ENCODE results near the gene SLC25A47.
A peak's percentile ranks its signal among the peaks of the same experiment; 100 is the strongest.
"Not testable (repeated sequence)": the region's sequence is repeated elsewhere in the genome, so short reads cannot be mapped to it uniquely, and the experiment has no call there.

Gene SLC25A47

GRCh38 chr14:100306101-100306997 is 16.8 kb upstream of the SLC25A47 start, which contains the start of gene SLC25A29:
TSS of gene SLC25A29 (minus strand) at chr14:100306444. CDS start at chr14:100306232, 212 bp downstream.
- peak; percentile 34 to 50 for DNase-seq

DNA sequence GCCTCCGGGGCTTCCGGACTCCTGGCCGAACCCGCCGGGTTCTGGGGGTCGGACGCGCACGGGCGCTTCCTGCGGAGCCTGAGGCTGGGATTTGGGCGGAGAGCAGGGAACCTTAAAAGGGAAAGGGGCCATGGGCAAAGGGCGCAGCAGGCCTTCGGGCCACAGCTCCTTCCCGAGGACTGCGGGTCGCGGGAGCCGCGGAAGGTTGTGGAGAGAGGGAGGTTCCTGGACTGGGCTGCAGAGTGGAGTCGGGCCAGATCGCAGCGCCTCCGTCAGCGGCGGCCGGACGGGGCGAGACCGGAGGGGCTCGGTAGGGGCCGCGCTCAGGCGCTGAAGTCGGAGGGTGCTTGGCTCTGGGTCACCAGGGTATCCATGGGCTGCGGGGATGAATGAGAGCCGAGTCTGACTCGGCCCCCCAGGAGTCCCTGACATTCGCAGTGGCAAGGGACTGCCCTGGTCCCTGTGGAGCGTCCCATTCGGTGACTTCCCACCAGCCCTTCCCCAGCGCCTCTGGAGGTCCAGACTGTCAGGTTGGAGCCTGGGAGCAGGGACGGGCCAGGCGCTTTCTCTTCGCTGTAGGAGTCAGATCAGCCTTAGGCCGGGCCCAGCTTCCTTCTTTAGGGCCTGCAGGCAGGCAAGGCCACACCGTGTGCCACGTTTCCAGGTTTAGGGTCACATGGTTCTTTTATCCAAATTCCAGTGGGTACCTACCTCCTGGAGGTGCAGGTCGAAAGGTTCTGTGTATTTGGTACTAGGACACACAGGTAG is 16.0 kb upstream of the SLC25A47 start:
- no peak for DNase-seq

DNA sequence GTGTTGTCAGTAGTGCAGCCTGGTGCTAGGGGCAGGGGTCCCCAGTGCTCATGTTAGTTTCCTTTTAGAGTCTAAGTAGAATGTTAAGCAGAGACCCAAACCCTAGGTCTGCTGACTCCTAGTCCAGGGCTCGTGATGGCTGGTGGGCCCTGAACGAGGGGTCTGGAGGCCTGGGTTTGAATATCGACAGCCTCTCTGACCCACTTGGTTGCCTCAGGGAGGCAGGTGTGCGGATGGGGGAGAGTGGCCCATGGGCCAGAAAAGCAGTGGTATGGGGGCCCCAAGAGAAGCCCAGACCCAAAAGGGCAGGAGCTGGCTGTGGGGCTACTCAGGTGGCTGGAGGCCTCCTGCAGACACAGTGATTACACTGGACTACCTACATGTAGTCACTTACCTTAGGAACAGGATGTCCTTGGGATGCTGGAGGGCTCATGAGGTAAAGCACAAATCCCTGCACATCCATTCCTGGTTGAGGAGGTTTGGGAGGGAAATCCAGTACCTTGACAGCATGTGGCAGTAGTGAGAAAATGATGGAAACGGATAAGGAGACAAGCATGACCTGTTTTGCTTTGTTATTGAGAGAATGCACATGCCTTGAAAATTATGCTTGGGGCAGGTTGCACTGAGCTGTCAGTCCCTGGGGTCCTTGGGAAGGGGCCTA is 15.2 kb upstream of the SLC25A47 start:
- no peak for DNase-seq

DNA sequence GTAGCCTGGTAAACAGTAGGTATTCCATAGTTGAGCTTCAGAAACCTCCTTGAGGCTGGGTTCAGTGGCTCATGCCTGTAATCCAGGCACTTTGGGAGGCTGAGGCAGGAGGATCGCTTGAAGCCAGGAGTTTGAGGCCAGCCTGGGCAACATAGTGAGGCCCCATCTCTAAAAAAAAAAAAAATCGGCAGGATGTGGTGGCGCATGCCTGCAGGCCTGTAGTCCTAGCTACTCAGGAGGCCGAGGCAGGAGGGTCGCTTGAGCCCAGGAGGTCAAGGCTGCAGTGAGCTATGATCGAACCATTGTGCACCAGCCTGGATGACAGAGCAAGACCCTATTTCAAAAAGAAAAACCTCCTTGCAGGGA is 14.7 kb upstream of the SLC25A47 start:
- not testable (repeated sequence) for DNase-seq

DNA sequence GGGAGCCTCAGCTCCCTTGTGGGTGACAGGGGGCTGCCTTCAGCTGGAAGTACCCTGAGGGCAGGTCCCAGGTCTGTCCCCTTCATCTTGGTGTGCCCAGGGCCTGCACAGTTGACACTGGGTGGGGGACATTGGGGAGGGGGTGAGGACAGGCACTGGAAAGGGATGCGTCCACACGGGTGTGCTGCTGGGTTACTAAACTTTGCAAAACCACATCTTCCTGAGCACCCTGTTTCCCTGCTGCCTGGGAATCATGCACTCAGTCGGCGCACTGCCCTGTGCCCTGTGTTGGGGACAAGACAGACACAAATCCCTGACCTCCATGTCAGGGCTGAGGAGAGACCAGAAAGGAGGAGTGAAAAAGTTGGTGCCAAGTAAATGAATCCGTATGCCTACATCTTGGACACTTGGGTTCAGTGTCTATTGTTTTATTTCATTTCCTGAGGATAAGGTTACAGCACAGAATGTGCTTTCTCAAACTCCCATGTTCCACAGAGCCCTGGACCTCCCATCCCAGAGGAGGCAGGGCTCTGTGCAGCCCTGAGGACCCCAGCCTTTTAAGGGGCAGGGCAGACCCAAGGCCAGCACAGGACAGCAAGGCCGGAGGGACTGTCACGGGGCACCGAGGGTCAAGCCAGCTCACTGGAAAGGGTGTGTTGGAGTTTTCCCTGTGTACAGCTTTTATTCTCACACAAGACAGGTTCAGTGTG is 14.0 kb upstream of the SLC25A47 start:
- no peak for DNase-seq

GRCh38 chr14:100312110-100312876 is 10.8 kb upstream of the SLC25A47 start:
- DNase-seq, result not testable (repeated sequence)

- no peak for DNase-seq
Observed at GRCh38 chr14:100312877-100313400, 10.2 kb upstream of the SLC25A47 start.

DNA sequence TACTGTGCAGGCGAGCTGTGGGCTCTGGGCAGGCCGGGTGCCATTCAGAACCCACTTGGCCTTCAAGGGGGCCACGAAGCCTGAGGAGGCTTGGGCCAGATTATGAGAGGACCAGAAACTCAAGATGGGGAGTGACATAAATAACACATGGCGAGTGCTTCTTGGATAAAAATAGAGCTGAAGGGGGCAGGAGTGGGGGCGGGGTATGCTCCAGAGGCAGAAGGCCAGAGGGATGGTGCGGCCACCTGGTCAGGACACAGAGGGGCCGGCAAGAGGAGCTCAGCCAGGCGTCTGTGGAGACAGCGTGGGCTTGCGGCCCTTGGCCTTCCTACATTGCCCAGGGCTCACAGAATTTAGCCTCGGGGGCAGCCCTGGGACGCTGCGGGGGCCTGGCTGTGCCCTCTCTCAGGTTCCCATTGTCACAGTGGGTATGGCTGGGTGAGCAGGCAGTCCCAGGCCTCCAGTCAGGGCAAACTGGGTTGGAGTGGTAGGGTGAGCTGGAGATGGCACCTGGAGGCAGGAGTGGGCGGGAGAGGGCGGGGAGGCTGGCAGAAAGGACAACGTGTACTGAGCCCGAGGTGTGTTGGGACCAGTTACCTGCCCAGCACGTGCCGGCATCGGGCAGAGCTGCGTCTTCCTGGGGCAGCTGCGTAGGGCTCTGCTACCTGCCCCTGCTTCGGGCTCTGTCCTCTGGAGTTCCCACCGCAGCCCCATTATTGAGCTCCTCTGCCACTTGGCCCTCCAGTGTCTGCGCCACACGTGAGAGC is 9.5 kb upstream of the SLC25A47 start:
- DNase-seq, result no peak

DNA sequence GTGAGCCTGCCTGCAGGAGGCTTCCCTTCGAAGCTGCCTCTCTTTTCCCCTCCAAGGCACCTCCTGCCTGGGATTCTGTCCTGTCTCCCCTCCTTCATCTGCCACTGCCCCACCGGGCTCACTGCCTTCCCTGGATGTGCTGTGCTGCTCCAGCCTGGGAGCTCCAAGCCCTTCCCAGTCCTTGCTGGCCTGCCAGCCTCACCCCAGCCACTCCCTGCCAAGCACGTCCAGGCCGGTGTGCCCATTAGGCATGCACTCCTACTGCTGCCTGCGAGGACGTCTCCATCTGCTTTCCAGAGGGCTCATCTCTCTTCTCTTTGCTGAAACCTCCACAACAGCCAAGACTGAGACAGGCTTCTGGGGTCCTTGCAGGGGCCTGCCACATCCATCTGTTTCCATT is 8.4 kb upstream of the SLC25A47 start:
- no peak for DNase-seq

GRCh38 chr14:100317389-100317788 is 5.8 kb upstream of the SLC25A47 start:
- no peak for DNase-seq

- peak; percentile 54 to 60 for DNase-seq
Observed at GRCh38 chr14:100317912-100318808, 5.0 kb upstream of the SLC25A47 start.

DNA sequence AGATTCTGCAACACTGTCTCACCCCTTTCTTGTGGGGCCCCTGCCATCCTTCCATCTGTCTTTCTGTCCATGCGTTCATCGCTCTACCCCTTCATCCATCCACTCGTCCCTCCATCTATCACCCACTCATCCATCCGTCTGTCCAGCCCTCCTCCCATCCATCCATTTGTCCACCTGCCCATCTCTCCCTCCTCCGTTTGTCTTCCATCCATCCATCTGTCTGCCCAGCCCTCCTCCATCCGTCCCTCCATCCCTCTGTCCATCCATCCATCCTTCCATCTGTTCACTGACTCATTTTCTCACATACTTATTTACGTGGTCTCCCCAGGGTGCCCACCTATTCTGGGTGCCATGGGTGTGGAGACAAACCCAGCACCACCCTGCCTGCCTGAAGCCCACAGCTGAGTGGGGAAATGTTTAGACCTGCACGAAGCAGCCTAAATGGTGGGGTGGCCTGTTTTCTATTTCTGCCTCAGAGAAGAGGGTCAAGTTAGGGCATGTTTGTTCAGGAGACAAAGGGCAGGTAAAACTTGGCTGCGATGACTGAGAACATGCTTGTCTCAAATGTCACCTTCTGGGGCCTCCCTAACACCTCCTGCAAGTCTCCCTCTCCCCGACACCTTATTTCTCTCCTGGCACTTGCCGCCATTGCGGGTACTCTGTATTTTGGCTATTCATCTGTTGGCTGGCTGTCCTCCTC is 2.8 kb upstream of the SLC25A47 start:
- no peak for DNase-seq

DNA sequence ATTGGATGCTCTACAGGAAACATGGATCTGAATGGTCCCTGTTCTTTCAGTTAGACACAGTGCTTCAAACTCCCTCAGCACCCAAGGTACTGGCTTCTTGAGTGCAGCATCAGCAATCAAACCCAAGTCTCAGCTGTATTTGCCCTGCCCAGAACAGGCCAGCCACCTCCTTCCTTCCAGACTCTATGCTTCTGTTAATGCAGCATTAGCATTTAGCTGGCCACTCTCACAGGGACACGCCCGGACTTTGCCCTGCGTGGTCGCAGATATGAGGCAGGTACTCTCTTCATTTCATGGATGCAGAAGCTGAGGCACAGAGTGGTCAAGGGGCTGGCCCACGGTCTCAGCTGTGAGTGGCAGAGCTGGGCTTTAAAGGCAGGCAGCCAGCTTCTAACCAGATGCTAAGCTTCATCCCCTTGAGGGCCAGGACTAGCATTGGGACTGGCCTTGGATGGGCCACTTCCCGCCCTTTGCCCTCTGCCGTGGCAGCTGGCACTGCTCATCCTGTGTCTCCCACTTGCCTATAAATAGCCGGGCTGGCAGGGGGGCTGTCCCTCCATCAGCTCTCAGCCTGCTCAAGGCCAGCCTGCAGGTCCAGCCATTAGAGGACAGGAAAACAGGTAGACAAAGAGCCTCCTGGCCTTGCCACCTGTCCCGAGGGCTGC is 1.5 kb upstream of the SLC25A47 start:
- no peak for DNase-seq

DNA sequence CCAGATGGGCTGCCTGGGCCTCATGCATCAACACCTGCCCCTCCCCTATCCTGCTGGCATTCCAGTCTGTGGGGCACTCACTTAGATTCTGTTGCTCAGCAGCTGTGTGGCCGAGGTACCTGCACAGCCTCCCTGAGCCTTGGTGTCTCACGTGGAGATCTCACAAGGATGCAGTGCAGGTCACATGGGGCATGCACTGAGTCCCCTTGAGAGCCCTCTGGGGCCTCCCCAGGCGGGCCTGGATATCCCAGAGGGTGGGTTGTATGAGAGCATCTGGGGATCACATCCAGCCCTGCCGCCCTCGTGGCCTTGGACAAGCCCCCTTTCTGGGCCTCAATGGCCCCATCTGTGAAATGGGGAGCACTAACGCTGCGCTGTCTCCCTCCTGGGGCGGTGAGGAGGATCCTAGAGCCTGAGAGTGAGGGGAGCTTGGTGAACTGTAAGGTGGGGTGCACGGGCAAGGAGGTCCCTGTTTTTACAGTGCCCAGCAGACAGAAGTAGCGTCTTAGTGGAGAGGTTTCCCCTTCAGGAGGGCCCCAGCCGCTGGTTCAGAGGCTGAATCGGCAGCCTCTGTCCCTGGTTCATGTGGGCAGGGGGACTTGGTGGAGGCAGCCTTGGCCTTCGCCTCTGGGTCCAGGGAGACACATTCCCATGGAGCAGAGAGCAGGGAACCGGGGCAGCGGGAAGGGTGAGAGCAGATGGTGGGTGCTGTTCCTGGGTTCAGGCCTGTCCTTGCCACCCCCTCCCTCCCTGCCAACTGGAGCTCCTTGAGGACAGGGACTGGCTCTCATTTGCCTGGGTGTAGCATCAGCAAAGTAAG is 791 bp upstream of the SLC25A47 start:
- no peak for DNase-seq

- DNase-seq, result no peak
Observed at GRCh38 chr14:100323942-100324307, 786 bp downstream of the SLC25A47 start.

DNA sequence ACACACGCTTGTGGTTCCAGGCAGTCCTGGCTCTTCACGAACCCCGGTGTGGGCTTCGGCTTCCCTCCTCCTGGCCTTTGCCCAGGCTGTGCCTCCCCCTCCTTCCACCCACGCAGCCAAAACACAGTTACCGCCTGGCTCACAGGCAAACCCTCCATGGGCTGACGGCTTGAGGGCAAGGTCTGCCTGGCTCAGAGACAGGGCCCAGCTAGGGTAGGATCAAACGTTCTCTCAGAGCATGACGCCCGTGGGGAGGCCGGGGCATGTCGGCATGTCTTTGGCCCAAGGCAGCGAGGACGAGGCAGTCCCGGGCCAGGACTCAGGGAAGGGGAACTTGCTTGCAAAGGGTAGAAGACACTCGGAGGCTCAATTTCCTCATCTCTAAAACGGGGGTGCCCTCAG is 2.1 kb downstream of the SLC25A47 start:
- no peak for DNase-seq

DNA sequence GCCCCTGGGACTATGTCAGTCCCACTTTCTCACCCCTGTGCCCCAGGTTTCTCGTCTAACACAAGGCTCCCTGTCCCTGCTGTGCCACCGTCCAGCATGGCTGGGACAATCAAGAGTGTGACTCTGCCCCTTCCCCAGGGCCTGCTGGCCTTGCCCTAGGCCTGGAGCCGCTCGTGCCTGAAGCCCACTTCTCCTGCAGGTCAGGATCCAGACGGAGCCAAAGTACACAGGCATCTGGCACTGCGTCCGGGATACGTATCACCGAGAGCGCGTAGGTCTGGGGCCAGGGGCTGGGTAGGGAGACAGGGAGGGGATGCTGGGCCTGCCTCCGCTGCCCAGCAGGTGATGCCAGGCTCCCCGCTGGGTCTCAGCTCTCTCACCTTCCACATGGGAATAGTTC is 2.8 kb downstream of the SLC25A47 start:
- no peak for DNase-seq

DNA sequence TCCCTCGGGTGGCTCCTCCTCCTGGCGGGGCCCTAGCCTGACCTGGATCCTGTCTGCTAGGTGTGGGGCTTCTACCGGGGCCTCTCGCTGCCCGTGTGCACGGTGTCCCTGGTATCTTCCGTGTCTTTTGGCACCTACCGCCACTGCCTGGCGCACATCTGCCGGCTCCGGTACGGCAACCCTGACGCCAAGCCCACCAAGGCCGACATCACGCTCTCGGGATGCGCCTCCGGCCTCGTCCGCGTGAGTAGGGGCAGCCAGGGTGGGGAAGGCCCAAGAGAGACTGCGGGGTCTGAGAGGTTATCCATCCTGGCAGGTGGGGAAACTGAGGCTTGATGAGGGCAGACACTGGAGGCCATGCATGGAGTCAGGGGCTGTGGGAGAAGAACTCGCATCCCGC is 4.0 kb downstream of the SLC25A47 start:
- no peak for DNase-seq

Measured in activated CD4-positive, alpha-beta T cell treated with anti-CD3 and anti-CD28 coated beads, Interleukin-2, amount 50 U/mL, for 4 hours (primary cell).